Activated naive CD8-positive, alpha-beta T cell (primary cell): Measurements from ENCODE around the gene DSG4.

Source experiments
- H3K27ac Mint-ChIP-seq: one replicate; pipeline ENCODE4 v1.8.0; 2021; ENCODE audit warnings: mixed read lengths
- H3K27me3 Mint-ChIP-seq: one replicate; pipeline ENCODE4 v1.8.0; 2021; ENCODE audit warnings: mixed read lengths
- H3K36me3 Mint-ChIP-seq: one replicate; pipeline ENCODE4 v1.8.0; 2021; ENCODE audit warnings: mixed read lengths
- H3K4me1 Mint-ChIP-seq: one replicate; pipeline ENCODE4 v1.8.0; 2021; ENCODE audit warnings: low read depth, mixed read lengths
- H3K4me3 Mint-ChIP-seq: one replicate; pipeline ENCODE4 v1.8.0; 2021; ENCODE audit warnings: mild to moderate bottlenecking, mixed read lengths
- H3K9me3 Mint-ChIP-seq: one replicate; pipeline ENCODE4 v1.8.0; 2021; ENCODE audit warnings: low read depth, mixed read lengths

Gene DSG4

GRCh38 chr18:31399306-31400032 lies 22.9 kb downstream of the DSG4 start:
- H3K4me3 Mint-ChIP-seq: no peak overlapping the region
- H3K27me3 Mint-ChIP-seq: no peaks in the 10 kb centered on the region
- no peaks in the 10 kb centered on the region for H3K4me1 Mint-ChIP-seq
- no peaks in the 10 kb centered on the region for H3K9me3 Mint-ChIP-seq
- no peak overlapping the region for H3K27ac Mint-ChIP-seq
- no peaks in the 10 kb centered on the region for H3K36me3 Mint-ChIP-seq

DNA sequence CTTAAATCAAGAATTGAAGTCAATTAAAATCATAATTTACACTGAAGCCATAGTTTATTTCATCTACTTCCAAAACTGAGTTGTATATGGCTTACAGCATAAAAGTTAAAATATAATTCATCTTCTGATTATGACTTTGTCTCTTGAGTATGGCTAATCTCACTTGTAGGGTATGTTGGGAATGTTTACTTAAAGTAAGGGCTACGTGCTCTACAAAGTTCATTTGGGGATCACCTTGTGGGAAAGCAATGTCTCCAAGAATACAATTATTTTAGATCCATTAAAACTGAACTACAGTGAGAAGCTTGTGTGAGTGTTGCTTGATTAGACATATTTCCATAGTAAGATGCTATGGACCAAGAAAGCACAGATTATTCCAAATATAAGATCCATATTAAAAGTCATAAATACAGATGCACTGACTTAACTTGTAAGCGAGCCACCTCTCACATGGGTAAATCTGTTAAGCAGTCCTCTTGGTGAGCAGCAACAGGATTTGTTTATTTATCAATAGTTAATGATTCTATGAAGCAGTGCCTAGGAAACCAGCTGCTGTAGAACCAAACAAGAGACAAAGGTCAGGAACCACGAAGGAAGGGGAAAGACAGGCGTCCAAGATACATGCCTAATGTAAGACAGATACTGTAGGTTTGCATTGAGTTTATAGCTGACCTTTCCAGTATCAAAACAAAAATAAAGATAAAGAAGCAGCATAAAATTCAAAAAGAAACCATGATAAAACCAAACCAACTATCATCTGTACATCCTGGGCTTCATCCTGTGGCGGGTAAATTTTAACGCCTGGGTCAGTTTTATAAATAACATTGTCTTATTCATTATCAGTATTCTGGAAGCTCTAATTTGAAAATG lies 24.8 kb downstream of the DSG4 start:
- Mint-ChIP-seq H3K4me3 (no peak overlapping the region), H3K4me1 (no peaks in the 10 kb centered on the region), H3K27me3 (no peaks in the 10 kb centered on the region), H3K27ac (no peak overlapping the region), H3K36me3 (no peaks in the 10 kb centered on the region), H3K9me3 (no peaks in the 10 kb centered on the region)

DNA sequence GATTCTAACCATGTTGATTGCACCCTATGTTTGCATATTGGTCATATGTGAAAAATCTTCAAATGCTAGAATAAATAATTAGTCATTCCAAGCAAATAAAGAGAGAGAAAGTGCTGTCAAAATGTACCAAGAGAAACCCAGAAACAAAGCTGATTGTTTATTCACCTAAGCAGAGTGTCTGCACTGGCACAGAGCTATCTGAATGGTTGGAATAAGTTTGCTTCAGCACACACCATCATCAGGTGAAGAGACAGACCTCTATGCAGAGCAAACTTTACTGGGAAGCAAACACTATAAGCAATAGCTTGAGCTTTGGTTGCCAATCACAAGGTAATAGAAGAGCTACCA lies 25.4 kb downstream of the DSG4 start:
- H3K4me3 Mint-ChIP-seq: no peak overlapping the region
- no peaks in the 10 kb centered on the region for H3K36me3 Mint-ChIP-seq

GRCh38 chr18:31403409-31403808 lies 26.8 kb downstream of the DSG4 start:
- H3K4me3 Mint-ChIP-seq: no peak overlapping the region
- H3K9me3 Mint-ChIP-seq: no peaks in the 10 kb centered on the region
- no peaks in the 10 kb centered on the region for H3K36me3 Mint-ChIP-seq
- H3K27me3 Mint-ChIP-seq: no peaks in the 10 kb centered on the region
- no peaks in the 10 kb centered on the region for H3K4me1 Mint-ChIP-seq
- H3K27ac Mint-ChIP-seq: no peak overlapping the region

More for the DNA sequence above, 25.4 kb downstream of the DSG4 start:
- Mint-ChIP-seq H3K27ac (no peak overlapping the region), H3K9me3 (no peaks in the 10 kb centered on the region), H3K27me3 (no peaks in the 10 kb centered on the region), H3K4me1 (no peaks in the 10 kb centered on the region)

DNA sequence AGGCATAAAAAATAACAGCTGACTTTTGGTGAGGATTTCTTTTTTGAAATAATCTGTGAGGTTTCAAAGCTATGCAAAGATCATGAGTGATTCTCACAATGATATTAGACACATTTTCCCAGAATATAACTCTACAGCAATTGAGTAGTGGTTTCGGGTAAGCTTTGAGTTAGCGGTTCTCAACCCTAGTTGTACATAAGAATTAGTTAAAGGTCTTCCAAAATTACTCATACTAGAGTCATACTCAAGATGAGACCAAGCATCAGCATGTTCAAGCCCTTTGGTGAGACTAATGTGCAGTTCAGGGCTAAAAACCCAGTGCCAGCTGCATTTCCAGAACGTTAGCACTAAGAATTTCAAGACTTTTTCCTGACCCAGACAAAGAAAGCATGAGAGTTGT lies 31.1 kb downstream of the DSG4 start:
- Mint-ChIP-seq H3K9me3 (no peaks in the 10 kb centered on the region), H3K4me3 (no peak overlapping the region), H3K36me3 (no peaks in the 10 kb centered on the region), H3K4me1 (no peaks in the 10 kb centered on the region), H3K27me3 (no peaks in the 10 kb centered on the region), H3K27ac (no peak overlapping the region)

DNA sequence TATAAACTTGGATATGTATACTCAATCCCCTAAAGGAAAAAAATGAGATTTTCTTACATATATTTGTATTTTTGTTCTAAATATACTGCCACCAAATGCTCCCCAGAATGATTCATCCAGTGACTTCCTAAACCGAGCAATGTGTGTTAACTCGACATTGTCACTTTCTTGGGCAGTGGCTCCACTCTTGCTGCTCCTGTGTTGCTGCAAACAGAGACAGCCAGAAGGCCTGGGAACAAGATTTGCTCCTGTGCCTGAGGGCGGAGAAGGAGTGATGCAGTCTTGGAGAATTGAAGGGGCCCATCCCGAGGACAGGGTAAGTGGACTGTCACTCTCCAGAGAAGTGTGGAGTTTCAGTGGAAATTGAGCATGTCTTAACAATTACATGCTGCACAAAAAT lies 32.7 kb downstream of the DSG4 start:
- H3K27me3 Mint-ChIP-seq: no peaks in the 10 kb centered on the region
- H3K9me3 Mint-ChIP-seq: no peaks in the 10 kb centered on the region
- no peaks in the 10 kb centered on the region for H3K36me3 Mint-ChIP-seq
- H3K4me3 Mint-ChIP-seq: no peak overlapping the region
- H3K27ac Mint-ChIP-seq: no peak overlapping the region
- no peaks in the 10 kb centered on the region for H3K4me1 Mint-ChIP-seq

DNA sequence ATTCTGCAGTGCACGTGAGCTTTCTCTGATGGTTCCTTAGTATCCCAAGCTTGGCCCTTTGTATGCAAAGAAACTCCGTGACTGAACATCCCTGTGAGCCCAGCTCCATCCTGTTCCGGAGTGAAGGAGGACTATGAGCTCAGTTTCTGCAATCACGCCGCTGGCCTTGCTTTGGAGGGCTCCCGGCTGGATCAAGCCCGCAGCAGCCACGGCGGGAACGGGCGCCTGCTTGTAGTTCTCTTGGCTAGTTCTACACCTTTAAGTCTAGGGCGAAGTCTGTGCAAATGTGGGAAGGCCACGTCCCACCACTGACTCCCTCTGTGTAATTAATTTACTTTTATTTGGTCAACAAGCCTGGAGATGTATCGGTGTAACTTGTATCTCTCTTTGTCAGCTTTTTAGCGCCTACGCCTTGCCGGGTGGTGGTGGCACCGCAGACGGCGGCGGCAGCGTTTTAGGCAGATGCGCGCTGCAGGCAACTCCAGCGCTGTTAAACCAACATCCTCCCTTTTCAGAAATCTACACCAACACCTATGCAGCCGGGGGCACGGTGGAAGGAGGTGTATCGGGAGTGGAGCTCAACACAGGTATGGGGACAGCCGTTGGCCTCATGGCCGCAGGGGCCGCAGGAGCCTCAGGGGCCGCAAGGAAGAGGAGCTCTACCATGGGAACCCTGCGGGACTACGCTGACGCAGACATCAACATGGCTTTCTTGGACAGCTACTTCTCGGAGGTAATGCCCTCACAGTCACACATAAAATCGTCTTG lies 34.3 kb downstream of the DSG4 start:
- Mint-ChIP-seq H3K27me3 (no peaks in the 10 kb centered on the region), H3K27ac (no peak overlapping the region), H3K9me3 (no peaks in the 10 kb centered on the region), H3K36me3 (no peaks in the 10 kb centered on the region), H3K4me3 (no peak overlapping the region), H3K4me1 (no peaks in the 10 kb centered on the region)

DNA sequence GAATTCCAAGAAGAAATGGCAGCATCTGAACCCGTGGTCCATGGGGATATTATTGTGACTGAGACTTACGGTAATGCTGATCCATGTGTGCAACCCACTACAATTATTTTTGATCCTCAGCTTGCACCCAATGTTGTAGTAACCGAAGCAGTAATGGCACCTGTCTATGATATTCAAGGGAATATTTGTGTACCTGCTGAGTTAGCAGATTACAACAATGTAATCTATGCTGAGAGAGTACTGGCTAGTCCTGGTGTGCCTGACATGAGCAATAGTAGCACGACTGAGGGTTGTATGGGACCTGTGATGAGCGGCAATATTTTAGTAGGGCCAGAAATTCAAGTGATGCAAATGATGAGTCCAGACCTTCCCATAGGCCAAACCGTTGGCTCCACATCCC lies 36.6 kb downstream of the DSG4 start:
- H3K9me3 Mint-ChIP-seq: no peaks in the 10 kb centered on the region
- H3K36me3 Mint-ChIP-seq: no peaks in the 10 kb centered on the region
- H3K4me1 Mint-ChIP-seq: no peaks in the 10 kb centered on the region
- H3K27me3 Mint-ChIP-seq: no peaks in the 10 kb centered on the region
- H3K4me3 Mint-ChIP-seq: no peak overlapping the region
- no peak overlapping the region for H3K27ac Mint-ChIP-seq

- no peaks in the 10 kb centered on the region for H3K4me1 Mint-ChIP-seq
- H3K36me3 Mint-ChIP-seq: no peaks in the 10 kb centered on the region
- H3K27me3 Mint-ChIP-seq: no peaks in the 10 kb centered on the region
- no peak overlapping the region for H3K4me3 Mint-ChIP-seq
- H3K27ac Mint-ChIP-seq: no peak overlapping the region
- no peaks in the 10 kb centered on the region for H3K9me3 Mint-ChIP-seq
These were observed 41.3 kb downstream of the DSG4 start for GRCh38 chr18:31417850-31418249.

DNA sequence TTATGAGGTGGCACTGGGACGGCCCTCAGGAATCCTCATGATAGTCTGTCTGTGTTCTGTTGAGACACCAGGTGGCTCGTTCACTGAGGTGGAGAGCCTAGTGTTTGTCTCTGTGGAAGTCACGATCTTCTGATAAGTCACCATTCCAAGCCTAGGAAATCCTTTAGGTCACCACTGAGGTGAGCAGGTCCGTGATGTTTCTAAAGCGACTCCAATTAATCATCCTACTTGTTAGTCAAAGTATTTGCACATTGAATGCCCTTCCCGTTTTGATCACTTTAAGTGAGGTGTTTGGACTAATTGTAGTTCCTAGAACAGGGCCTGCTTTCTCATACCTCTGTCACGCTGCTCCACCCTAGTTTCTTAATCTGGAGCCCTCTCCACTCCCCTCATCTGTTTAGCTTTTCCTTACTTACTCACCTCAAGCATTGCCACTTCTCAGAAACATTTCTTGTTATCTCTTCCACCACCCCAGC lies 42.9 kb downstream of the DSG4 start:
- H3K27ac Mint-ChIP-seq: no peak overlapping the region
- H3K27me3 Mint-ChIP-seq: no peaks in the 10 kb centered on the region
- no peaks in the 10 kb centered on the region for H3K4me1 Mint-ChIP-seq
- H3K36me3 Mint-ChIP-seq: no peaks in the 10 kb centered on the region
- H3K4me3 Mint-ChIP-seq: no peak overlapping the region
- H3K9me3 Mint-ChIP-seq: peaks cover 3% of the 10 kb centered on the region

GRCh38 chr18:31420032-31420431 lies 43.5 kb downstream of the DSG4 start:
- no peak overlapping the region for H3K27ac Mint-ChIP-seq
- H3K4me1 Mint-ChIP-seq: no peaks in the 10 kb centered on the region
- peaks cover 3% of the 10 kb centered on the region for H3K9me3 Mint-ChIP-seq
- no peak overlapping the region for H3K4me3 Mint-ChIP-seq
- no peaks in the 10 kb centered on the region for H3K27me3 Mint-ChIP-seq
- no peaks in the 10 kb centered on the region for H3K36me3 Mint-ChIP-seq

- no peaks in the 10 kb centered on the region for H3K36me3 Mint-ChIP-seq
- H3K27ac Mint-ChIP-seq: no peak overlapping the region
- H3K9me3 Mint-ChIP-seq: peaks cover 3% of the 10 kb centered on the region
- no peak overlapping the region for H3K4me3 Mint-ChIP-seq
- no peaks in the 10 kb centered on the region for H3K27me3 Mint-ChIP-seq
- H3K4me1 Mint-ChIP-seq: no peaks in the 10 kb centered on the region
These were observed 43.9 kb downstream of the DSG4 start for GRCh38 chr18:31420524-31420923.

DNA sequence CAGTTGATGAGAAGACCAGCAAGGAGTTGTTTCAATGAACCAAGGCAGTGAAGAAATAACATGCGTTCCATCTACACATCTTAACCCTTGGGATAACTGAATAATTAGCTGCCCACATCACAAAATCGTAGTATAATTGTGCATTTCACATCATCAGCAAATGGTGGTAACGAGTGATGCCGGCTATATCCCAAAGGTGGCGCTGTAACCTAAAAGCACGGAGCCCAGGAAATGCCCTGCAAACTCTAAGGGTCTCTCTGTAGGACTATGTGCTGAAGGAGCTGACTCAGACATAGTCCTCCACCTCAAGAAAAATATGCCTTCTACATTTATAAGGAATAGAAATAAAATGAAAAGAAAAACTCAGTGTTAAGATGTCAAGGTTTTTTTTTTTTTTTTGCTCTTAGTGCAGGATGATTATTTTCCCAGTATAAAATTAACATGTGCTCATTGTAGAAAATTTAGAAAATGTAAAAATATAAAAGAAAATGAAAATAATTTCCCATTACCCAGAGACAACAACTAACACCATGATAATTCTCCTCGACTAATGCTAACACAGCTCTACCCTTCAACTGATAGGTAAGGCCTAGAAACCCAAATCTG lies 47.9 kb downstream of the DSG4 start:
- Mint-ChIP-seq H3K27me3 (no peaks in the 10 kb centered on the region), H3K36me3 (no peaks in the 10 kb centered on the region), H3K4me1 (no peaks in the 10 kb centered on the region), H3K27ac (no peak overlapping the region), H3K4me3 (no peak overlapping the region), H3K9me3 (peaks cover 3% of the 10 kb centered on the region)

DNA sequence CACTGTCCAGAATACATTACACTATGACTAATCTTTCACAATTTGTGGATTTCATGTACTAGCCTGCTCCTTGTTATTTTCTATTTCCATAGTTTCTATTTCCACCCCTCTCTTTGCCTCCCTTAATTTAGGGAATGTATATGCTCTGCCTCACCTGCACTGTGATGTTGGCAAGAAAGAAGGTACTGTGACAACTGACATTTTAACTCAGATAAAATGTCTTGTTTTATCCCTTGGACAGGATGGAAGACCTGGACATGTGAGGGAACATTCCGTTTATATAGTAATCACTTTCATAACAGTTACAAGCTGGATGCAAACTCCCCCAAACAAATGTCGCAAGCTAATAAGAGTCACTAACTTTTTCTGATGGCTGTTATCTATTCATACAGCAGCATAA lies 49.4 kb downstream of the DSG4 start:
- Mint-ChIP-seq H3K4me3 (no peak overlapping the region), H3K36me3 (no peaks in the 10 kb centered on the region), H3K4me1 (no peaks in the 10 kb centered on the region), H3K27me3 (no peaks in the 10 kb centered on the region), H3K27ac (no peak overlapping the region), H3K9me3 (peaks cover 3% of the 10 kb centered on the region)
